ENCODE results near the gene HOXC4.
"Not testable (repeated sequence)": the region's sequence is repeated elsewhere in the genome, so short reads cannot be mapped to it uniquely, and the experiment has no call there.

Gene HOXC4

DNA sequence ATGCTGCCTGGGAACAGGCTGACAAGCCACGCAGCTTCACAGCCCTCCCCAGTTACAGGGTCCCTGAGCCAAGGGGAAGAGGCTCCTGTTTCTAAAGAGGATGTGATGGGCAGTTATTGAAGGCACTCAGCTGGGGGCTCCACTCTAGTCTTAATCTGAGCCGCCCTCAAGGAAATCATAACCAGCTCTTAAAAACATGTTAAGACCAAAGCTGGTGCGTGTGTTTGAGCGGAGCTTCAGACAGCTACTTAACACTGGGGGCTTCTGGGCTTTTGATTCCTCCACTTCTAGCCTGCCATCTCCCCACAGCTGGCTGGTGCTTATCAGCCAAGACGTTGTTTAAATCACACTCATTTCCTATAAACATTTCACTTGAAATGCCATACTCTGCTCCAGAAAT, 42.3 kb downstream of the HOXC4 start:
- DNase-seq = not testable (repeated sequence)

GRCh38 chr12:54098644-54099043, 45.0 kb downstream of the HOXC4 start:
- DNase-seq = not testable (repeated sequence)

DNA sequence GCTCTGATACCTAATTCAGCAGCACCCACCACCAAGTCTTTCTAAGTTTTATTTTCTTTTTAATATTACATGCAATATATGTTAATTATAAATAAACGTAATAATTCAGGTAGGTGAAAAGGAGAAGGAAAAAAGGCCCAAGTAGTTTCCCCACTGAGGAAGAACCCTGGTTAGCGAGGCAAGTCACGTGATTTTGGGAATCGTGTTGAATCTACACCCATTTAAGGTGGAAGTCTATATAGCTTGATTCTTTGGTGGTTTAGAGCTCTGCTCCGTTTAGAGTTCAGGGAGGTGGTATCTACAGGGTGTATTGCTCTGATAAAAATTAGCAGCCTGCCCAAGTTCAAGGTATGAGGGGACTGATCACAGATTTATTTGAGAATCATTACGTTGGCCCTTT, 47.0 kb downstream of the HOXC4 start:
- not testable (repeated sequence) for DNase-seq

GRCh38 chr12:54102223-54102622, 48.6 kb downstream of the HOXC4 start:
- DNase-seq = not testable (repeated sequence)

DNA sequence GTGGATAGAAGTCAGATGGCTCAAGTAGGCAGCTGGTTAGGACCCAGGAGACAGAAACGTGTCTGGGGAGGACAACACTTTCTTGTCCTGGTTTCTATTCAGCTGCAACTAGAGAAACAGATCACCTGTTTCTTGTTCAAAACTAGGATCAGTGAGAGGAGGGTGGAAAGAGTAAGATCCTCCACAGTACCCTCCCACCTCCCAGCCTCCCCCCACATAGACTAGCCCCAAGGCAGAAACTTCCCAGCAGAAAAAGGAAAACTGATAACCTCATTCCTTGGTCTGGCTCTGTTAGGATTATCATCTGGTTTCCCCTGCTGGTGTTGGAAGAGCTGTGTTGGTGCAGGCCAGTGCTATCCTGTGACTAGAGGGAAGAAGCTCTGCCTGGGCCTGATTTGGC, 50.2 kb downstream of the HOXC4 start:
- DNase-seq = not testable (repeated sequence)

Measured in SW 1271 (cell line).